Activated naive CD4-positive, alpha-beta T cell (primary cell): ENCODE data around the gene BRS3.
"Not testable (repeated sequence)": the region's sequence is repeated elsewhere in the genome, so short reads cannot be mapped to it uniquely, and the experiment has no call there.

Experiments
- DNase-seq, 4 experiments: peaks; one replicate each; lab custom pipeline; 2025; lab: John Stamatoyannopoulos, UW

Gene BRS3

DNA sequence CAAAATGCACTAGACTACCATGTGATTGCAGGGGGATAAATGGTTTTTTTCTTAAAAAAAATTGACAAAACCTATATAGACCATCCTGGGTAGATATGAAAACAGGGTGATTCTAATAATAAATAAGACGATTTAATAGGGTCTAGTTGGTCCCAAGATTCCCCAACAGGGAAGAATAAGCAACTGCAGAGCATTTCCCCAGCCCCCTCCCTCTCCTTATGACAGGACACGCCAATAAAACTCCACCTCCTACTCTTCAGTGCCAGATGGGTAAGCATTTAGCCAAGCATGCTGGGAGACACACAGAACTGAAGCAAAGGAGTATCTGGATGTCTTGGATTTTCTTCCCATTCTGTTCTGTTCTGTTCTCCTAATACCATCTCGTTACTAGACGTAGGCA, at the start of gene BRS3:
TSS of gene BRS3 (plus strand) at position 301 of the 400 bp plus-strand sequence. CDS start 168 bp downstream, outside the sequence.
- no peak for DNase-seq

DNA sequence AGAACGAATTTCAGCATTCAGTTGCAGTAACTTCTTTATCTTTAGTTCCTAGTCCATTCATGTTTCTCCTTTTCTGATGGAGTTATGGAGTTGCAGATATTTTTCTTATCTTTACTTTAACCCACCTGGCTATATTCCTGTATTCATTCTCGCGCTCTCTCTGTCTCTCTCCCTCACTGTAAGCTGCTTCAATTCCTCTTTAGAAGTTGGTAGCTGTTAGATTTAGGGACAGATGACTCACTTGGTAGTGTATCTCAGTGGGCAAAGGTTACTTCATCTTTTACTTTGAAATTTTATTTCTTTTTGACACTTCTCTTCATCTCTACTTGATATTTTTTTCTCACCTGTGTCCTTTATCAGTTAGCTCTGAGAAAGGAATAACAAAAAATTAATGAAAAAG, 49.6 kb upstream of the BRS3 start:
- no peak for DNase-seq

DNA sequence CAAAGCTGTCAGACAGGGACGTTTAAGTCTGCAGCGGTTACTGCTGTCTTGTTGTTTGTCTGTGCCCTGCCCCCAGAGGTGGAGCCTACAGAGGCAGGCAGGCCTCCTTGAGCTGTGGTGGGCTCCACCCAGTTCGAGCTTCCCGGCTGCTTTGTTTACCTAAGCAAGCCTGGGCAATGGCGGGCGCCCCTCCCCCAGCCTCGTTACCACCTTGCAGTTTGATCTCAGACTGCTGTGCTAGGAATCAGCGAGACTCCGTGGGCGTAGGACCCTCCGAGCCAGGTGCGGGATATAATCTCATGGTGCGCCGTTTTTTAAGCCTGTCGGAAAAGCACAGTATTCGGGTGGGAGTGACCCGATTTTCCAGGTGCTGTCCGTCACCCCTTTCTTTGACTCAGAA, 42.1 kb upstream of the BRS3 start:
- DNase-seq, result not testable (repeated sequence)

DNA sequence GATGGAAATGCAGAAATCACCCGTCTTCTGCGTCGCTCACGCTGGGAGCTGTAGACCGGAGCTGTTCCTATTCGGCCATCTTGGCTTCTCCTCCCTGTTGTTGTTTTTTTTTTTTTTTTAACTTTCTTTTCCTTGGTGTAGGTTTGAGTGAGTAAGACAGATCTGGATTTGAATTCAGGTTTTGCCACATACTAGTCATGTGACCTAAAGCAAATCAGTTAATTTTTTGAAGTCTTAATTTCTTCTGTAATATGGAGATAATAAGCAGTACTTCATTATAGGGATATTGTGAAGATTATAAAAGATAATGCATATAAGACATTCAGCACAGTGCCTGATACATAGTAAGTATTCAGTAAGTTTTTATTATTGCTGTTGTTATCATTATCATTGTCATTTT, 41.5 kb upstream of the BRS3 start:
- DNase-seq, result no peak

DNA sequence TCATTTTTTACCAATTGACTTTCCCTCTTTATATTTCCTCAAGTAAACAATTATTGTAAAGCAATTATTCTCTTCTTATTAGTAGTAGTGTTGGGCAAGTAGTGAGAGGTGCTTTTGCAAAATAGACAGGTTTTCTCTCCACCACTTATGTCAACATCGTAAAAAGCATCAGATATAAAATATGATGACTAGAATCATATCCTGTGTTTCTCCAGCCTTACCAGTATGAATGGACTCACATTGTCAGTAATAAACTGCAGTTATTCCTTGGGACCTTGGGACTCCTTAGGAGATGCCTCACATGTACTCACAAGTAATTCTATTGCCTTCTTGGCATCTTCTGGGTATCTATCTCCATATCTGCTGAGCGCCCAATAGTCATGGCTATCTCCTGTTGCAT, 40.4 kb upstream of the BRS3 start:
- DNase-seq, result no peak

DNA sequence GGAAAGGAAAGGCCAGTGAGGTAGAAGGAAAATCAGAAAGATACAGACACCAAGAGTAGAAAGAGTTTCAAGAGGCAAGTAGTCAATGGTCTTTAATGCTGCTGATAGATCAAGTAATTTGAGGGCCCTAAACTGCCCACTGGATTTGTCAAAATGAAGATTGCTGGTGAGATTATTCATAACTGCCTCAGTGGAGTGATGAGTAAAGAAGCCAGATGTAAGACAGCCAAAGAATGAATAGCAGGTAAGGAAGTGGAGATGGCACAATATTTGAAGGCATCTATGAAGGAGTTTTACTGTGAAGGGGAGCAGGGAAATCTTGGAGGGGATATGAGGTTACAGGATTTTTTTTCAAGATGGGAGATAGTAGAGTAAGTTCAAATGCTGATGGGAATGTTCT, 39.8 kb upstream of the BRS3 start:
- no peak for DNase-seq

DNA sequence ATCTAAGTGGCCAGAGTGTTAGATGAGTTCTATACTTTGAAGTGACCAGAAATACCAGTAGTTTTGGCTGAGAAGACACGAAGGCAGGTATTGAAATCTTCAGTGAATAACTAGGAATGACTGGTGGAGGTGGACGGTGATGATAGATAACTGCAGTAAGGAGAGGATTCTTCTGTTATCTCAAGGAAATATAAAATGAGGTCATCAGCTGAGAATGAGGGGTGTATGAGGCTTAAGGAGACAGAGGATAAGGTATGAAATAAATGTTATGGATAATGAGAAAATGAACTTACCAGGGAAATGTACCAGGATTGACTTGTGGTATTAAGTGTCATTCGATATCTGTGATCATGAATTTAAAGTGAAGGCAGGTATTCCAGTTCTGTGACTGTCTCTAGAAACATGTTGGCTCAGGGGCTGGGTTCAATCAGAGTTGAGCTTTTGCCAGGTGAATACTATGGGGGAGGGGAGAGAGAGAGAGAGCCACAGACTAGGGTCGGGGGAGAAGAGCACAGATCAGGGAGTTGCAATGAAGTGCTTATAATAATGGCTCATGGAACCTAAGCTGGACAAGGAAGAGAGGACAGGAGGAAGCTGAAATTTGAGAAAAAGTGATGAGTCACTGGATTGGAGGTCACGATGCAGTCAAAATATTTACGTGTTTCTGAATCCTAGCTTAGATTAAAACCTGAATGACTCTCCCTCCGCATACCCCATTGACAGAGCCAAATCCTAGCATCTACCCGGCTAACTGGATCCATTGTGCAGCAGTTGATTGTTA, 37.5 kb upstream of the BRS3 start:
- DNase-seq, result no peak

DNA sequence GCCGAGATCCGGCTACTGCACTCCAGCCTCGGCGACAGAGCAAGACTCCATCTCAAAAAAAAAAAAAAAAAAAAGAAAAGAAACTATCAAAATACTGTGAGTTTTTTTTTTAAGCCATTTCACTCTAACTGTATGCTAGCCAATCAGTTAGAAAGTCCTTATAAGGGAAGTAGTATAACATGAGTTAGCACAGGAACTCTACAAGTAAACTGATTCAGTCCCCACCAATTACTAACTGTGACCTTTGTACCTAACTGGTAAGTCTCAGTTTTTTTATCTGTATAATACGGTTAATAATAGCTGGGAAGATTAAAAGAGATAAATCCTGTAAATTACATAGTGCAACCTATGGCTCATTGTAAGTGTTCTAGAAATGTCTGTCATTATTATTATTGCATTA, 35.1 kb upstream of the BRS3 start:
- DNase-seq, result no peak

DNA sequence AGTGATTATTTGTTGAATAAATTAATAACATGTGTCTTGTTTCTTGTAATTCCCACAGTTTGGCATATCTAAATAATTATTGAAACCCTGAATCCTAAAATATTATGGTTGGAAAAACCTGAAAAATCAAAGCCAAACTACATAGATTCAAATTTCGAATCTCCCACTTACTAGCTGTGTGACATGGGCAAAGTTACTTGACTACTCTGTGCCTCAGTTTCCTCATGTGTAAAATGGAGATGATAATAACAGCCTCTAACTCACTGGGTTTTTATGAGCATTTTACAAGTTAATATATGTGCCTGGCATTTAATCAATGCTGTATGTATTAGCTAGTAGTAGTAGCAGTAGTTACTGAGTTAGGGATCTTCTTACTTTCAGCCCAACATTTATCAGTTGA, 34.6 kb upstream of the BRS3 start:
- DNase-seq, result no peak

DNA sequence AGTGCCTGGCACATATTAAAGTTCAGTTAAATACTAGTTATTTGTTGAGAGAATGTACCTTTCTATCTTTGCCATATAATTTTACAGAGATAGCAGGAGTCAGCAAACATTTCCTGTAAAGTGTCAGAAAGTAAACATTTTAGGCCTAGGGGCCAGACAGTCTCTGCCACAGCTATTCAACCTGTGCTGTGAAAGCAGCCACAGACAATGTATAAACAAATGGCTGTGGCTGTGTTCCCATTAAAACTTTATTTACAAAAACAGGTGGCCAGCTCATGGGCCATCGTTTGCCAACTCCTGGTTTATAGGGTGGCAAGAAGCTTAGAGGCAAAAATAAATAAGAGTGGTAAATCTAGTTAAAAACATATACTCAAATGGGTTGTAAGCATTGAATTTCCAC, 34.0 kb upstream of the BRS3 start:
- no peak for DNase-seq

DNA sequence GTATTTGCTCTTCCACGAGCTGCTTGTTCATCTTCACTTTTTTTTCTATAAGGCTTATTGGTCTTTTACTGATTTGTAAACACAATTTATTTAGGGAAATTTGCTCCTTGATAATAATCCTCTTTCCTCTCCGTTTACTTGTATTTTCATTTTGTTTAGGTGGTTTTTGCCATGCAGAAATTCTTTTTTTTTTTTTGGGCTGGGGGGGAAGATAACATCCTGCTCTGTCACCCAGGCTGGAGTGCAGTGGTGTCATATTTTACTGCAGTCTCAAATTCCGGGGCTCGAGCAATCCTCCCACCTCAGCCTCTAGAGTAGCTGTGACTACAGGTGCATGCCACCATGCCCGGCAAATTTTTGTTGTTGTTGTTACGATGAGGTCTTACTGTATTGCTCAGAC, 31.6 kb upstream of the BRS3 start:
- no peak for DNase-seq

DNA sequence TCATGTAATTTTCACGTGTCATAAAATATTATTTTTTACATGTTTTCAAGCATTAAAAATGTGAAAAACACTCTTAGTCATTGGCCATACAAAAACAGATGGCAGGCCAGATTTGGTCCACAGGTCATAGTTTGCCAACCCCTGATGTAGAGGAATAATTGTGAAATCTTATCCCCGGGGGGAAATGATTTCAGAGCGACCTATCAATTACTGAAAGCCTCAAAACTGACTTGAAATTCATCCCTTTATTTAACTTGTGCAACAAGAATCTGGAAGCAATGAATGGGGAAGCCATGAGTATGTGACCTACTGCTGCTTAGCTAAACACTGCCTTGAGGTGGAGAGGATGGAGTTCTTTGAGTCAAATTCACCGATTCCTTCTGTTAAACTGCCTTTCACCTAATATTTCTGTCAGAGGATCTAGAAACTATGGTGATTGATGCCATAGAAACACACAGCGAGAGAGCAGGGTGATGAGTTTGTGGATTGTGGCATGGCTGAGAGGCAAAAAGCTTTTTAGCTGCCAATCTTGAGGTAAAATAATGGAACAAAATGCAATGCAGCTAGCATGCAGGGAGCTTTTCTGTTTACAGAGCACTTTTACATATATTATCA, 30.3 kb upstream of the BRS3 start:
- DNase-seq, result no peak

DNA sequence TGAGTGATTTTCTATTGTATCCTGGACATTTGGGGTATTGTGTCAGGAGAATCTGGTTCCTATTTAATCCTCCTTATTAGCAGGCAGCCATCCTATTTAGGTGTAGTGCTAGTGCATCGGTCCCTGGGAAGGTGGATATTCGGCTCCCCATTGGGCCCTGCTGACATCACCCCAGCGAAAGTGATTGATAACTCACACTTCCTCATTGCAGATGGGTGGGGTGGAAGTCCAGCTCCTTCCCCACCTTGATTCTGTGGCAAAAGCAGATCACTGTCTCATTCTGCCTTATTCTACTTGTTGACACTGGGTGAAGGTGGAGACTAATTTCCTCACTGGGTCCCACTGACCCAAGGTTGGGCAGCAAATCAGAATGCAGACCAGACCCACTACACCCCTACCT, 23.2 kb upstream of the BRS3 start:
- no peak for DNase-seq

DNA sequence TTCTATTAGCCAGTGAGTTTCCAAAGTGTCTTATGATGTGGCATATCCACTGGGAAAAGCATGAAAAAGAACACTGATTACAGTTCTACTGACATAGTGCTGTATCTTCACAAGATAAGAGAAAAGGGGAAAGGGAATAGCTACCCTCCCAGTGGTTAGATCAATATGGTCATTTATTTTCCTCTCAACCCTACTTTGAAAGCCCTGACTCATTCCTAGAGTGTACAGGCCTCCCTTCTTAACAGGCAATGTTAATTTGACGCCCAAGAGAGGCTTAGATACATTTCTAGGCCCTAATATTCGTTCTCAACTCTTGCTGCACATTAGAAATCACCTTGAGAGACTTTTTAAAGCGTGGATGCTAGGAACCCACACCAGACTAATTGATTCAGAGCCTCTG, 20.4 kb upstream of the BRS3 start:
- no peak for DNase-seq

DNA sequence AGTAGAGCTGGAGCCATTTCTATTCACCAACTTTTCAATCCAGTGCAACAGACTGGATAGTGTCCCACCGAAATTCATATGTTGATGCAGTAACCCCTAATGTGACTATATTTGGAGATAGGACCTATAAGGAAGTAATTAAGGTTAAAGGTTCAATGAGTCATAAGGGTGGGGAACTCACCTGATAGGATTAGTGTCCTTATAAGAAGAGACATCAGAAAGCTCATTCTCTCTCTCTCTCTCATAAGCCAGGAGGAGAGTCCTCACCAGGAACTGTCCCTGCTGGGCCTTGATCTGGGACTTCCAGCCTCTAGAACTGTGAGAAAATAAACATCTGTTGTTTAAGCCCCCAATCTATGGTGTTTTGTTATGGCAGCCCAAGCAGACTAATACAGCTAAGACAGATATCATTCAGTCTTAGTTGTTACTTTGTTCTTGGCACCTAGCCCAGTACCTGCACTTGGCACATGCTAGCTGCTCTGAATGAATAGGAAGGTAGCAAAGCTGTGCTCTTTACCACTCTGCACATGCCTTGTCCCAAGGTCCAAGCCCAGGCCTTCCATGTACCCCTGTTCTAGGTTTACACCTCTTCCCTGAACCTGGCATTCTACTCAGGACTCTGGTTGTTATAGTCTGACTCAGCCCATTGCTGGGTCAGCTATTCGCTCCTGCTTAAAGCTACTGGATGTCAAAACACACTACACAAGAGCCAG, 19.2 kb upstream of the BRS3 start:
- DNase-seq, result no peak

DNA sequence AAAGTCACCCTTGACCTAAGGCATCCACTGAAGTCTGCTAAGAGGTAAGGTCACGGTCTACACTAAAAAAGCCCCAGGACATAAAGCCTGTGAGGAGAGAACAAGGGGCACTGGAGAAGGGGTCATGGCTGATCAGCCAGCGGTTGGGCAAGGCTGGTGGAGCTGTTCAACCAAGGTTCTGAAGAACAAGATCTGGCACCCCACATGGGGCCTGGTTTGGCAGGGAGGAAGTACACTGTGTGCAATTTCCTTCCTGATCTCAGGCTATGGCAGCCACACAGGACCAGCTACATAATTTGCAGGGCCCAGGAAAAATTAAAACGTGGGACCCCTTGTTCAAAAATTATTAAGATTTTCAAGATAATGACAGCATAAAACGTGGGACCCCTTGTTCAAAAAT, 14.1 kb upstream of the BRS3 start:
- DNase-seq, result no peak

DNA sequence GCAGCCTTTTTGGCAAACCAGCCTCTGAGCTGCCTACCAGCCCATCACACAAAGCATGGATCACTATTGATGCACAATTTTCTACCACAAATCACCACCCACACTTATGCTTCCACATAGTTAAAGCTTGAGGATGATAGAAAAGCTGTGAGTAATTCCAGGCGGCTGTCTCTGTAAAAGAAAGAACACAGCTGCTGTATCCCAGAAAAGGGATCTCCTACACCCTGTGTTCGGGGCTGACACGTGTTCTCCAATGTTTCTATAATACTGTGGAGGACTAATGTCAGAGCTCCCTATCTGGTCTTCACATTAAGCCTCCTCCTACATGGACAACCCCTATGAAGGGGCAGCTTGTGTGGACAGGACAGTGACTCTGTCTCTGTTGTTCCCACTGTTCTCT, 12.5 kb upstream of the BRS3 start:
- no peak for DNase-seq

DNA sequence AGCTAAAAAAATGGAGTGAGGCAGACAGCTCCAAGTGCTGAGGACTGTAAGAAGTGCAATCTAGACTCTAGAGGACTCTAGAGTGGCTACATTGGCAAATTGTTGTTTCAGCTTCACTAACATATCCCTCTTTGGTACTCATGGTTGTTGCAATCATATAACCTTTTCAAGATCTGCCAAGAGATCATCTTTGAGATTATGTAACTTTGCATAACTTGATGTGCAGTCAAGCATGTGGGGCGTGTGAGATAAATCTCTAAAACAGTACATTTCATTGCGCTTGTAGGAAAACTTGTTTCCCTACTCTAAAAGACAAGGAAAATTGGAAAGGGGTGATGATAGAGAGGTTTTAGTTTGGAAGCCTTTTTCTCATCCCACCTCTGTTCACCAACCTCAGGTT, 11.2 kb upstream of the BRS3 start:
- no peak for DNase-seq

DNA sequence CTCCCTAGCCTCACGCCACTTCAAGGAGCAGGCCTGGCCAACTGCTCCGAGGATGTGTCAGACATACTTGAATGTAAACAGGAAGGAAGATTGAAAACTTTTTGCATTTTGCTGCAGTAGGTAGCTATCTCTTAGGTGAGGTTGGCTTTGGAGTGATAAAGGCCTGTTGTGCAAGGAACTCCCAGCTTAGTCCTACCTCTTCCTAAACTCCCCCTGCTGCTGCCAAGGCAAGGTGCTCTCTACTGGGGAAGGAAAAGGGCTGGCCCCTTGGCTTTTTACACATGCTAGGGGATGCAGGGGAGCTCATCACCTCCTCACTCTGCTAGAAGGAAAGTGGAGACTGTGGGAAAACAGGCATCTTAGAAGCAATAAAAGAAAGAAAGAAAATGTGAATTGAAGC, 10.7 kb upstream of the BRS3 start:
- DNase-seq, result no peak

DNA sequence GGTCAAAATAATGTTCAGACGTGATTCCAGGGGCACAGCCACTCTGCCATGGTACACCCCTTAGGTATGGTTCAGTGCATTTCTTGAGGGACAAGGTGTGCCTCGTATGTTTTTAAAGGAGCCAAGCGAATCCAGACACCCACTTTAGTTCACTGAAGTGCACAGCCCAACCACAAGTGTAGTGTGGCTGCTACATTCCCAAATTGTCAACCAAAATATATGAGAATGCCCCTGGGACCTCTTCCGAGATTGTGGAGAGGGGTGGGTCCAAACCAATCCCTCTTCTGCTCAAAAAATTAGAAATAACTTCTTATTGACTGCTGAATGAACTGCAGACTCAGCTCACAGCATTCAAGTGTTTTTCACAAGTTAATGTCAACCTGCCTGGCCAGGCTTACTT, 7.4 kb upstream of the BRS3 start:
- no peak for DNase-seq

DNA sequence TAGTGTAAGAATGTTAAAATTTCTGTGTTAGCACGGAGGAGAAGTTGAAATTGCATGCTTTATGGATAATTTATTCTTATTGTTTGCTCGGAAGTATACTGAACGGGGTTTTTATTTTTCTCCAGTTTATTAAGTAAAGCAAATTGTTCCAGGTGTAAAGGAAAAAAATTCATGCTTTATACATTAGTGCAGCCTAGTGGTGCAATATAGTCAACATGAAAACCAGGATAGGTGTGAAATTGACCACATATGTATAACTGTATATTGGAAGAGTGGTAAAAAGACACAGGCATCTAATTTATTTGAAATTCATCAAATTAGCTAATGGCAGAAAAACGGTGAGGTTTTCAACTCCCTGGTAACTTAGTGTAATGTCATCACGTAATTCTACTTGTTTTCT, 959 bp downstream of the BRS3 start:
- DNase-seq, result no peak

DNA sequence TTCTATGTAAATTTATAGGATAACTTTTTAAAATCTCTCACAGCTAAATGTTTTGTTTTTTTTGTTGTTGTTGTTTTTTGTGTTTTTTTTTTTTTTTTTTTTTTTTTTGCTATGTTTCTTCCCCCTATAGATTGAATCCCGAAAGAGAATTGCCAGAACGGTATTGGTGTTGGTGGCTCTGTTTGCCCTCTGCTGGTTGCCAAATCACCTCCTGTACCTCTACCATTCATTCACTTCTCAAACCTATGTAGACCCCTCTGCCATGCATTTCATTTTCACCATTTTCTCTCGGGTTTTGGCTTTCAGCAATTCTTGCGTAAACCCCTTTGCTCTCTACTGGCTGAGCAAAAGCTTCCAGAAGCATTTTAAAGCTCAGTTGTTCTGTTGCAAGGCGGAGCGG, 4.1 kb downstream of the BRS3 start:
- no peak for DNase-seq

DNA sequence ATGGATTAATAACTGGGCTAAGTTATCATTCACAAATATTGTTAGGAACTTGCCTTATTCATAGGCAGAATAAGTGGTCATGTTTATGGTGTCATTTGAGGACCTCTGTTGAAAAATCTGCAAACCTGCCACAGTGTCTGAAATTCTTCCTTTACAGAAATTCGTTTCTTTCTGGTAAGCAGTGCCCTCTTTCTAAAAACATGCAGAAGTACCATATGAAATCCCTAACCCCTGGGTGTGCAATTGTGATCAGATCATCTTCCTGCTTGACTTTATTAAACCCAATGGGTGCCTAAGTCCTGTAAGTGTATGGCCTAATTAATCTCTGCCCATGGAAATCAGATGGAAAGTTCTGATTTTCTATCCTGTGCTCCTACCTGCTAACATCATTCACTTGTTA, 5.3 kb downstream of the BRS3 start:
- DNase-seq, result no peak
